NAMALWA (cell line): ENCODE data around the gene PLPP2.

ENCODE experiments used
- DNase-seq: peaks from one replicate; pipeline ENCODE4 v3.0.0-alpha.2; 2015; ENCODE audit warnings: low spot score

Gene PLPP2

DNA sequence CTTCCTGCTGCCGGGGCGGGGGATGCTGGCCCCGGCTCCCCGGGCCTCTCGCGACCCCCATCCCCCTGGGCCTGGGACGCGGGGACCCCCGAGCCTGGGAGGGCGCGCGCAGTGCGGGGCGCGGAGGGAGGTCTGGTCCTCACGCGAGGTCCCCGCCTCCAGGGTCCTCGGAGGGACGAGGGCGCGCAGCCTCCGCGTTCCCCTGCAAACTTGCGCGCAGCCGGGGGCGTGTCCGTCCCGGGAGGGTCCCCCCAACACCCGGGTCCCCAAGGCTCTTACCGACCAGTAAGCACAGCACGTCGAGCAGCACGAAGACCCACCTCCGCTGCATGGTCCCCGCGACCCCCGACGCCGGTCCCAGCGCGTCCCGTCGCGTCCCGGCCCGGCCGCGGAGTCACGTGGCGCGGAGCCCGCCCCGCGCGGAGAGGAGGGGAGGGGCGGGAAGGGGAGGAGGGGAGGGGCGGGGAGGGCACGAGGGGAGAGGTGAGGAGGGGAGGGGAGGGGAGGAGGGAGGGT is at the start of gene PLPP2:
TSS of gene PLPP2 (minus strand) at position 398 of the 516 bp plus-strand sequence. CDS start at position 331, 67 bp downstream.
- no peak for DNase-seq

GRCh38 chr19:340620-341385 is 49.6 kb upstream of the PLPP2 start:
- DNase-seq = no peak

DNA sequence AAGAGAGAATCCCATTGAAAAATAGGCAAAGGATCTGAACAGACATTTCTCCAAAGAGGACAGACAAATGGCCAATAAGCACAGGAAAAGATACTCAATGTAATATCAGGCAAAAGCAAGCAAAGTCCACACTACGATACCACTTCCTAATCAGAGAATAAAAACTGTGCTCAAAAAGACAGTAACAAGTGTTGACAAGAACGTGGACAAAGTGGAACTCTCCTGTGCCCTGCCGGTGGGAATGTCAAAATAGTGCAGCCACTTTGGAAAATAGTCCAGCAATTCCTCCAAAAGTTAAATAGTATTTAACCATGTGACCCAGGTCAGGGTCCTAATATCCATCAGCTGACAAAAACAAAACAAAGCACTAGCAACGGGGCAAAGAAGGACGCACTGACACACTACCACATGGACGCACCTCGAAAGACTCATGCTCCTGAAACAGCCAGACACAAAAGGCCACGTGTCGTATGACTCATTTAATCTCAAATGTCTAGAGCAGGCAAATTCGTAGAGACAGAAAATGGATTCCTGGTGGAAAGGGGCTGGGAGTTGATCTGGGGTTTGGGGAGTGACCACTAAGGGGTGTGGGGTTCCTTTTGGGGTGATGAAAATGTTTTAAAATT is 48.2 kb upstream of the PLPP2 start:
- no peak for DNase-seq

GRCh38 chr19:338421-338820 is 47.2 kb upstream of the PLPP2 start:
- no peak for DNase-seq

DNA sequence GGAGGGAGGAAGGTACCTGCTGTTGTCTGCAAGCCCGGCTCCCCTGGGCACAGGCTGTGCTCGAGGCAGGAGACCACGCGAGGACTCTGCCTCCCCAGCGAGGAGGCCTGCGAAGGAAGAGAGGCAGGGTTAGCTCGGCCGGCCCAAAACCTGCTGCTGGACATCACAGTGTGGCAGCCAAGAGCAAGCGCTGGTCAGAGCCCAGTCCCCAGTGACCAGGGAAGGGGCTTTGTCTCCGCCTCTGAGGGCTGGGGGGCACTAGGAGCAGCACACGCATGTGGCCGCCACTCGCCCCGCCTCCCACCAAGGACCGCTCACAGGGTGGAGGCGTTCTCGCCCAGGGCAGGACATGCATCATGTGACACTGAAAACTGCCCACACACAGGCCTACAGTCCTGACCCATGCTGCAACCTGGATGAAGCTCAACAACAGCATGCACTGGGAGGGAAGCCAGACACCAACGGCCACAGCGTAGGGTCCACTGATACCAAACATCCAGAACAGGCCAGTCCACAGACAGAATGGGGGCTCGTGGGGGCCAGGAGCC is 44.9 kb upstream of the PLPP2 start:
- no peak for DNase-seq

DNA sequence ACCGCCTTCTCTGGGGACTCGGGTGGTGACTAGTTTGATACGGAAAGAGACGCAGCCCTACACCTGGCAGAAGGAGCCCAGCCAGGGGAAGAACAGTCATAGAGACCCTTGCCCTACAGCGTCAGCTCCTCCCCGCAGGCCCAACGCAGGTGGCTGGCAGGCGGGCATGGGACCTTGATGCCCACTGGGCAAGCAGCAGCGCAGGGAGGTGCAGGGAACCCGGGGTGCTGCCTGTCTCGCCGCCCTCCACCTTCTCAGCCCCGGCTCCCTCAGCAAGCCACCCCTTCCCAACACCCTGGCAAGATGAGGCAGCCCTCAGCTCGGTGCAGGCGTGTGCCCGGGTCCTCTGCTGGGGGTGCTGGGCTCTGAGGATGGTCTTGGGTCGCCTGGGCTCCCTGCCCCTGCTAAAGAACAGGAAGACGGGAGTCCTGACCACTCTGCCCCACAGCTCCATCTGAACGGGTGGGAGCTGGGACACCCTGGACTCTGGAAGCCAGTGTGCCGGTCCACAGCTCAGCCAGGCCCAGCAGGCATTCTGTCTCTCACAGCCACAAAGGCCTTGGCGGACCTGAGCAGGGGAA is 44.4 kb upstream of the PLPP2 start:
- DNase-seq = no peak

- no peak for DNase-seq
Measured at GRCh38 chr19:335072-335471, 43.9 kb upstream of the PLPP2 start.

DNA sequence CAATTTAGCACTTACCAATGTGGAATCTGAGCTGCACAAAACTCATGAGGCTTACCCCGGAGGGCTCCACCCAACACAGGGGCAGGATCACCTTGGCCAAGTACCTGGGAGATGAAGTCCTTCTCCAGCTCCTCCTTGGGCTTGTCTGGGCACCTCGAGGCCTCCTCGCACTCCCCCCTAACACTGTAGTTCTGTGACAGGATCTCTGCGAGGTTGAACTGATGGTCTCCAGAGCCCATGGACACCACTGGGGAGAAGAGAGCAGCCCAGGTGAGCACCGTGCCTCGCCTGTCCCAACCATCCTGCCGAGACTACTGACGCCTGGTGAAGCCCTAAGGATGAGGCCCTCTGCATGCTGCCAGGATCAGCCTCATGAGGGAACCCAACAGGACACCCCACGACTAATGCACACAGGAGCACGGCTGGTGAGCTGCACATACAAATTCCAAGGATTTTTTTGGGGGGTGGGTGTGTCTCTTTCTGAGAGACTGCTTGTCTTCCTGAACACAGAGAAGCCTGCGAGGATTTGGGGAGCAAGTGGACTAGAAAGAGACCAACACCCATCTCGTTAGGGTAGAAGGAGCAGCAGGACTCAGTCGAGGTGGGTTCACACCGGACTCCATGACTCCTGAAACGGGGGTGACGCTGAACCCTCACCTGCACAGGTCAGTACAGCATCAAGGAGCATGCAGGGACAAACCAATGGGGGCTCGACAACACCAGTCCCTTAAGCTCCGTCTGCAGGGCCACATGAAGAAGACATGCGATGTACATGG is 43.3 kb upstream of the PLPP2 start:
- DNase-seq = no peak

- DNase-seq = no peak
Measured at GRCh38 chr19:330503-330902, 39.3 kb upstream of the PLPP2 start.

DNA sequence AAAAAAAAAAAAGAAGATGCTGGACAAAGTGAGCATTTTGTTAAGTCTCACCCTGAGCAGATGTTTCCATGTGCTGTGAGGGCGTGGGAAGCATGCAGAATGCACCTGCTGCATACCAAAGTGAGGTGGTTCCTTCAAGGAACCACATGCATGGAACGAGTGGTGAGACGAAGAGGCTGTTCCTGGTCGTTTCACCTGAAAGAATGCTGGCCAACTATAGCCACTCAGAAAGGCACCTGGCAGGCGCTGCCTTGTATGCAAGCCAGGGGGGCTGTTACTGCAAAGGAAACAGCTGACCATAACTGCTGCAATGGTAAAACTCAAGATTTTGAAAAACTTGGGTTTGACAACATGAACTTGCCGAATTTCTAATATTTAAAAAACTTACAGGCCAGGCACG is 38.7 kb upstream of the PLPP2 start:
- DNase-seq = no peak

- DNase-seq = no peak
Measured at GRCh38 chr19:328025-328505, 36.9 kb upstream of the PLPP2 start.

DNA sequence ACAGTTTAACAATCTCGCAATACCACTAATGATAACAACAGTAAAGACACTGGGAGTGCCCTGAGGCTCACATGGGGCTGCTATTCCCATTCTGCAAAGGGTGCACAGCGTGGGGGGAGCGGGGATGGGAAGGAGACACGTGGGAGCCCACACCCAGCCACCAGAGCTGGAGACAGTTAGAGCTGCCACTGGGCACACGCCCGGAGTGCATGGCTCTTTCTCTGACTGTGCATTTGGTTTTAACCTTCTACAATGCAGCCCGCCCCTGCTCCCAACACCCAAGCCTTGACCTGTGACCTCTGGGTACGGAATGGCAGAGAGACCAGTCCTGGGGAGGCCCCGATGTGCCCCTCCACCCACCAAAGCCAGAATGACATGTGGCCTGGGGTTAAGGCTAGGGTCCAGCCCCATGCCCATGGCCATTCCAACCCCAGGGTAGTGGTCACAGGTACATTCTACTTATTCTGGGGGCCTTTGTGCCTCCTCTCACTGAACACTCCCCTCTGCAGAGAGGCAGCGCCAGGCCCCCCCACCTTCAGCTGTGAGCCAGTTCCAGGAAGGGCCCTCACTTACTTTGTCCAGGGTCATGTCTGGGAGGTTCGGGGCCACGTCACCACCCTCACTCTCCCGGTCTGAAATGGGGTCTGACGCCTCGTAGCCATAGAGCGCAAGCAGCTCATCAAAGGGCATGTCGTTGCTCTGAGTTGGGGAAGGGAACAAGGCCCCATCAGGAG is 36.3 kb upstream of the PLPP2 start:
- DNase-seq = no peak

- DNase-seq = no peak
Measured at GRCh38 chr19:326871-327270, 35.7 kb upstream of the PLPP2 start.

GRCh38 chr19:325937-326565 is 34.8 kb upstream of the PLPP2 start:
- no peak for DNase-seq

- DNase-seq = no peak
Measured at GRCh38 chr19:325173-325936, 34.2 kb upstream of the PLPP2 start.

DNA sequence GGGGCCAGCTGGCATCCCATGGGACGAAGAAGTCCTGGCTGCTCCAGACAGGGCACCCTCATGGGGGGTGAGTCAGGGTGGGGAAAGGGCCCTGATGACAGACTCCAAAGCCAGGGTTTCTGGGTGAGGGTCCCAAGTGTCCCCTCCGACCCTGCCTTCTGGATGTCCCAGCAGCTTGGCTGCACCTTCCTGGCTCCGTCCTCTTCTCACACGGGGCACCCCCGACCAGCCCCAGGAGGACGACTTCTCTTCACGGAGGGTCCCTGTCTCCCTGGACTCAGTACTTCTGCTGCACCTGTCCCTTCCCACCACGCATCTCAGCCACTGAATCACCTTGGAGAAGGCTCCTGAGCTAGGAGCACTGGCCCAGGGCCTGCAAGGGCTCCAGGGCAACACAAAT is 33.5 kb upstream of the PLPP2 start:
- DNase-seq = no peak

- DNase-seq = no peak
Measured at GRCh38 chr19:322616-323015, 31.4 kb upstream of the PLPP2 start.

DNA sequence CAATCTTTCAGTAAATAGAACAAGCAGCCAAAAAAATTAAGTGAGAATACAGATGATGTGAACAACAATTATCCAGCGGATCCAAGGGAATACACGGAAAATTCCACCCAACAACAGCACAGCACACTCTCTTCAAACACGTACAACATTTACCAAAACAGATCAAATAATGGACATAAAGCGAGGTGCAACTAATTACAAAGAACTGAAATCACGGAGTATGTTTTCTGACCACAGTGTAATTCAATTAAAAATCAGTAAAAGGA is 27.2 kb upstream of the PLPP2 start:
- no peak for DNase-seq

DNA sequence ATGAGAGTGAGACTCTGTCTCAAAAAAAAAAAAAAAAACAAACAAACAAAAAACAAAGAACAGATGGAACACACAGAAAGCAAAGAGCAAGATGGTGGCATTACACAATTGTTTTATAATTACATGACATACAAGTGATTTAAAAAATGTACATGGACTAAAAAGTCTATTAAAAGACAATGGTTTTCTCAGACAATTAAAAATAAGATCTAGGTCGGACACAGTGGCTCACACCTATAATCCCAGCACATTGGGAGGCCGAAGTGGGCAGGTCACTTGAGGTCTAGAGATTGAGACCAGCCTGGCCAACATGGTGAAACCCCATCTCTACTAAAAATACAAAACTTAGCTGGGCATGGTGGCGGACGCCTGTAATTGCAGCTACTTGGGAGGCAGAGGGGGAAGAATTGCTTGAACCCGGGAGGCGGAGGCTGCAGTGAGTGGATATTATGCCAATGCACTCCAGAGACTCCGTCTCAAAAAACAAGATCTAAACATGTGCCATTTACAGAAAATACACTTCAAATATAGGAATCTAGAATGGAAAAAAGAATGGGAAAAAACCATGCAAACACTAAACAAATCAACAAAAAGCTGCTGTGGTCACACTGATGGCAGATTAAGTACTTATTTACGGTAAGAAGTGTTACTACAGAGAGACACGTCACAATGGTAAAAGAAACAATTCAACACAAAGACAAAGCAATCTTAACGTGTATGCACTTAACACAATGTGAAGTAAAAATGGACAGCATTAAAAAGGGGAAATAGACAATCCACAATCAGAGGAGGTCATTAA is 26.7 kb upstream of the PLPP2 start:
- DNase-seq = no peak

DNA sequence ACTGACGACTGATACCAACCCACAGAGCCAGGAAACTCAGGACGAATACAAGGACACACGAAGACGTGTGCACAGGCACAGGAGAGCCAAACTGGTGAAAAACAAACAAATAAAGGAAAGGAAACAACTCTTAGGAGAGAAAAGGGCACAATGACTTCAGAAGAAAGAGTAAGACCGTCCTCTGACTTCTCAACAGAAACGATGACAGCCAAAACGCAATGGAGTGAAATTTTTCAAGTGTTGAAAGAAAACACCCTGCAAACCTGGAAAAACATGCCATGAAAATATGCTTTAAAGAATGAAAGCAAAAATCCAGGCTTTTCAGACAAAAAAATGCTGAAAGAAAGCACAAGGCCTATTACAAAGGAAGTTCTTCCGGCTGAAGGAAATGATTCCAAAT is 24.6 kb upstream of the PLPP2 start:
- no peak for DNase-seq
